22Rv1 (cell line): ENCODE results near the gene KIF6.

Experiments
- H3K27ac ChIP-seq: fragments of 450-650 bp; 2 replicates; pipeline ENCODE4 v1.5.1; 2017
- CTCF ChIP-seq: fragments of 450-650 bp; IDR thresholded peaks from 2 replicates; pipeline ENCODE4 v1.5.1; 2017; ENCODE audit warnings: mild to moderate bottlenecking
- ZFX ChIP-seq: fragments of 450-650 bp; IDR thresholded peaks from 2 replicates; pipeline ENCODE4 v1.6.1; 2017; ENCODE audit warnings: antibody characterized with exemption, borderline replicate concordance

The KIF6 gene

GRCh38 chr6:39470506-39470905 is 254.7 kb downstream of the KIF6 start:
- TF ChIP-seq CTCF (no peak), ZFX (no peak)
- H3K27ac ChIP-seq, result no peak overlapping the region

- H3K27ac ChIP-seq, result no peak overlapping the region
- no peak for TF ChIP-seq CTCF
- TF ChIP-seq ZFX, result no peak
Measured at GRCh38 chr6:39468385-39468784, 256.8 kb downstream of the KIF6 start.

DNA sequence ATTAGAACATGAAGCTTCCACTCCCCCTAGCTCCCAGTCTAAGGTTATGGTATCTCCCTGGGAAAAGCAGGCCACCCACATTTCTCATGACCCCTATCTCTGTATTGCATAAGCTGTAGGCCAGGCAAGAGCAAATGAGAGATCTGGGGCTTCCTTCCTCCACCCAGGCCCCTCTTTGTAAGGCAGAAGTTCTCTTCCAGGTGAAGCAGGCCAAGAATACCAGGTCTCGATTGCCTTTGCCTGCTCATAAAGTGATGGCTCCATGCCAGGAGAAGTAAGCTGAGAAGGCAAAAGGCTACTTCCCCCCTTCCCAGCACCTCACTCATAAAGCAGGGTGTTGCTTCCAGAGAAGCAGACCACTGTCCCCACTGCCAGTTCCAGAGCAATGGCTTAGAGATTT is 258.6 kb downstream of the KIF6 start:
- H3K27ac ChIP-seq, result no peak overlapping the region
- TF ChIP-seq ZFX (no peak), CTCF (no peak)

DNA sequence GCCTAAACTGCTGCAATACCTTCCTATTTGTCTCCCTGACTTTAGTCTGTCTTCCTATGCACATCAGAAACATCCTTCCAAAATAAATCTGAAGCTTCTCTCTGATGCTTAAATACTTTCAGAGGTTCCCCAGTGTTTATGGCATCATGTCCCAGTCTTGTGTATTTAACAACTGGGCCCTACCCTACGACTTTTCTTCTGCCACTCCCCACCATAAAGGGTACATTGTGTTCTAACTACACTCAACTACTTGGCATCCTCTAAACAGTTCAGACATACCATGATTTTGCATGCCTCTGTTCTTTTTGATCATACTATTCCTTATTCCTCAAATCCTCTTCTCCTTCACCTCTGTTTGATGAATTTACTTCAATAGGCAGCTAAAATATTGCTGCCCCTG is 259.7 kb downstream of the KIF6 start:
- H3K27ac ChIP-seq, result no peak overlapping the region
- TF ChIP-seq CTCF, result no peak
- TF ChIP-seq ZFX, result no peak

GRCh38 chr6:39464067-39464466 is 261.1 kb downstream of the KIF6 start:
- H3K27ac ChIP-seq, result no peak overlapping the region
- TF ChIP-seq ZFX (no peak), CTCF (no peak)

GRCh38 chr6:39453956-39454524 is 271.2 kb downstream of the KIF6 start:
- H3K27ac ChIP-seq, result no peak overlapping the region
- no peak for TF ChIP-seq ZFX
- TF ChIP-seq CTCF, result no peak

DNA sequence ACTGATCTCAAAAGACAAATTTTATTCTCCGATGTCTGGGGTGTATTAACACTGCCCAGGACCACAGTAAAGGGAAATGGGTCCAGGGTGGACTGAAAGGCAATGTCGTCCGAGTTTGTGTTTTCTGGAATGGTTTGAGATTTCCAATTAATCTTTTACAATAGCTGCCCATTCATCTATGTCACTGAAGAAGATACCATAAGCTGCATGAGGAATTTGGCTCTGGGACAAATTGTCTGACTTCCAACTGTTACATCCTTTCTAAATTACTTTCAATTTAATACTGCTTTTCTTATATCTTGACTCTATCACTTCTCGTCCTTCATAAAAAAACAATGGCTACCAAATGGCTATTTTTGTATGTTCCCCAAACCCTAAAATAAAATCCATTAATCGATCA is 272.0 kb downstream of the KIF6 start:
- no peak overlapping the region for H3K27ac ChIP-seq
- TF ChIP-seq ZFX (no peak), CTCF (no peak)
